ENCODE measurements around the gene SLC9A9.
"Not testable (repeated sequence)": the region's sequence is repeated elsewhere in the genome, so short reads cannot be mapped to it uniquely, and the experiment has no call there.

SLC9A9 gene

GRCh38 chr3:143465666-143466065, 382.6 kb downstream of the SLC9A9 start:
- no peak for DNase-seq (ENCODE audit: low read depth in 2 of 2)

GRCh38 chr3:143464850-143465249, 383.4 kb downstream of the SLC9A9 start:
- no peak for DNase-seq (ENCODE audit: low read depth in 2 of 2)

GRCh38 chr3:143455480-143455879, 392.8 kb downstream of the SLC9A9 start:
- no peak for DNase-seq (ENCODE audit: low read depth in 2 of 2)

GRCh38 chr3:143450632-143451031, 397.6 kb downstream of the SLC9A9 start:
- no peak for DNase-seq (ENCODE audit: low read depth in 2 of 2)

DNA sequence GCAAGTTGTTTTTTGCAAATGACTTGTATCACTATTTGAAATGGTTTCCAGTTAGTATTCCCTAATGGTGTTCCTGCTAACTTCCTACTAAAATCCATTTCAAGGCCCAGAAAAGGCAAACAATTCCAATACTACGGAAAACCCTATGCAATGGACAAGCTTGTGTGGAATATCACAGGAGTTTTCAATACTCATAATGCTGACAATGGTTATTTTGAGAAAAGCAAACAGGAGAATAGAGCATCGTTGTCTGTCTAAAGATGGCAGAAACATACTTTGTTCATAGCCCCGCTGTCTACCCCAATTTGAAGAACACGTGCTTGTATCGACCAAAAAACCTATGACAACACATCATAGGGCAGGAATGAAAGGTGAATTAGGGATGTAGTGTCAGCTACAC, 400.8 kb downstream of the SLC9A9 start:
- DNase-seq (ENCODE audit: low read depth in 2 of 2): no peak

- no peak for DNase-seq (ENCODE audit: low read depth in 2 of 2)
Observed at GRCh38 chr3:143445118-143445517, 403.1 kb downstream of the SLC9A9 start.

DNA sequence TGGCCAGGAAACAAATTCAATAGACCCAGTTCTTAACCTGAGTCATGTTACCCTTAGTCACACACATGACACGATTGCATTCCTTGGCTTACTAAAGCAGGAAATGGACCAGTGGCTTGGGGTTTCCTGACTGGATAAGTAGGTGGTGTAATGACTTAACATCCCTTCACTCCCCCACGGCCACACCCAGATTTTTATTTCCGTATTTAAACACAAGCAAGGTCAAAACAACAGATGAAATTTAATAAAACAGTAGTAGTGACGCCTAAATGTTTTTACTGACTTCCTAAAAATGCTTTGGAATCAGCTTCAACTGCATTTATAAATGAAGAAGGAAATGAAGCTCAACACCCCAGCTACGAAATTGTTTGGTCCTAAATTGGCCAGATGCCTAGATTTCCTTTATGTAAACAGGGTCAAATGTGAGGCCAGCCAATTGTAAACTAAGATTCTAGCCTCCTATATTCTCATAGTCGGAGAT, 404.4 kb downstream of the SLC9A9 start:
- DNase-seq (ENCODE audit: low read depth in 2 of 2): peak in 1 of 2 donors; percentile 31

DNA sequence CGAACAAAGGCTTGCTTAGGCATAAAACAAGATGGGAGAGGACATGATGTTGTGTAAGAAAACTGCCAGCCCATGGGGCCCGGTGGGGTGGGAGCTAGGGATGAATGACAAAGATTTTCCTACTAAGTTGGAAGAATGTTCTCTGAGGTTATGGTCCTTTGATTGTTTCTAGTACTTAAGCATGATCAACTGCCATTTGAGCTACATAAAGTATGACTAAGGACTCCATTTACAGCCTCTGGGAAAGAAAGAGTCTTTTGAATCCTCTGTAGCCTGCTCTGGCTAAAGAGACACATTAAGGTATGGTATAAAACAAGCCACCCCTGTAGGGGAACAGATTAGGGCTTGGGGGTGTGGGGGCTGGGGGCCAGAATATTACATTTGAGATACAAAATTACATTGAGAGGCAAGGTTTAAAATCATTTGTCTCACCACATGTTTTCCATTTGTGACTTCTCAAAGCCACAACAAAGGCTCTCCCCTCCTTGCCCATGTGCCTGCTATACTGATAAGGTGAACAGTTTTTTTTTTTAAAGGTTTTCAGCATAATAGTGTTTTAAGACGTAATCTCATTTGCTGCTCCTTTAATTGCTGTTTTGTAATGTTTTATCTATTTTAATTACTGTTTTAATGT, 405.3 kb downstream of the SLC9A9 start:
- DNase-seq (ENCODE audit: low read depth in 2 of 2): no peak

GRCh38 chr3:143441516-143442171, 406.6 kb downstream of the SLC9A9 start:
- no peak for DNase-seq (ENCODE audit: low read depth in 2 of 2)

DNA sequence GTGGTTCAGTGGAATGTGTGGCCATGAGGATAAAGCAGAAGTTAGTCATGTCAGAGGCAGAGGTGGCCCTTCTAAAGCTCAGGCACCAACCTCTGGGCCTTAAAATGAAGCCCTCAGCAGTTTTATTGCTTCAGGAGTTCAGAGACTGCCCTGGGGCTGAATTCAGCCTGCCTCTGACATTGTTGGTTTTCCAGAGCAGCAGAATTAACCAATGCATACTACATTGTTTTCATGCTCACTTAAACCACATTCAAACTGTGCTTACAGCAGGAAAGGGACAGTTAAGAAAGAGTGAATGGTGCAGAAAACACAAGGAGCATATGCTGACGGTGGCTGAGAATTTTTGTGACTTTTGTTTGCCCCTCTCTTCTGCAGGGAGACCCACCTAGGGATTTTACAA, 408.5 kb downstream of the SLC9A9 start:
- no peak for DNase-seq (ENCODE audit: low read depth in 2 of 2)

DNA sequence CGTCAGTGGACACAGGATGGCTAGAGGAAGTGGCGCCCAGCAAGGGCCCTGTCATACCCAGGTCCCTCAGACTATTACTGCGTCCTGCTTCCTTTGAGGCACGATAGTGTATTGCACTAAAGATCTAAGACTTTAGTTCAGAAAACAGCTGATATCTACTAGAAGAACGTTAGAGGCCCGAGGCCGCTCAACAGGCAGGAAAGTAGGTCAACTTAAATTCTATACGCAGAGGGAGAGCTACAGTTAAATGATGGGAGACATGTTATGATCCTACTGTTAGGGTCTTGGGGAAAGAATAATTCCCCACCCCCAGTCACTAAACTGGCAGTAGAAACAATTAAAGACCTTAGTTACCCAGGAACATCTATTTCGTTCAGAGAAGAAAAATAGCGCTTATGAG, 410.9 kb downstream of the SLC9A9 start:
- DNase-seq (ENCODE audit: low read depth in 2 of 2): no peak

DNA sequence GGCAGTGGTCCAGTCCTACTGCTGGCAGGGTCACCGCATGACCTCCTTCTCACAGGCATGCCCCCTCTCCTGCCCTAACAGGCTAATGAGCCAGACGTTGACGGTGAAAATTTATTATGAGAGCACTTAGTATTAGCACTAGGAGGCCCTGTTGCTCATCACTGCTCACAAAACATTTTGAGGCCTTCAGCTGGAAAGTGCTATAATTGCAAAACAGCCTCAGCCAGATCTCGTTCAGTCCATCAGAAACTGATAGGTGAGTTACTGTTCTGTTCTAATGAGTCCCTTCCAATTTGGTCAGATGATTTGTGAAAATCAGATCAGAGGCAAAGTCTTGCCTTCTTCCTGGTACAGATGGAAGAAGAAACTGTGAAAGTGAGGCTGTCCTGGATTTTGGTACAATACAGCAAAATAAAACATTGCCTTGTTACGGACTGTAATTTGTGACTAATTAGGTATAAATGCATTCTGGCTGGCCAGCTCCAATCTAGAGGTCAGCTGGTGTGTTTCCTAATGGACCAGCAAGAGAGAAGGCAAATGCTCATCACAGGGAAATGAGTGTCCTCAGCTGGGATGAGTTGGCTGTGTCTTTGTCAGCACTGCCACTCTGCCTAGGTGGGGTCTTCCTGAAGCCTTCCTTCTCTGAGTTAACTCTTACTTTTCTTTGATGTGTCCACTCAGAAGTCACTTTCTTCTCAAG, 411.9 kb downstream of the SLC9A9 start:
- DNase-seq (ENCODE audit: low read depth in 2 of 2): no peak

DNA sequence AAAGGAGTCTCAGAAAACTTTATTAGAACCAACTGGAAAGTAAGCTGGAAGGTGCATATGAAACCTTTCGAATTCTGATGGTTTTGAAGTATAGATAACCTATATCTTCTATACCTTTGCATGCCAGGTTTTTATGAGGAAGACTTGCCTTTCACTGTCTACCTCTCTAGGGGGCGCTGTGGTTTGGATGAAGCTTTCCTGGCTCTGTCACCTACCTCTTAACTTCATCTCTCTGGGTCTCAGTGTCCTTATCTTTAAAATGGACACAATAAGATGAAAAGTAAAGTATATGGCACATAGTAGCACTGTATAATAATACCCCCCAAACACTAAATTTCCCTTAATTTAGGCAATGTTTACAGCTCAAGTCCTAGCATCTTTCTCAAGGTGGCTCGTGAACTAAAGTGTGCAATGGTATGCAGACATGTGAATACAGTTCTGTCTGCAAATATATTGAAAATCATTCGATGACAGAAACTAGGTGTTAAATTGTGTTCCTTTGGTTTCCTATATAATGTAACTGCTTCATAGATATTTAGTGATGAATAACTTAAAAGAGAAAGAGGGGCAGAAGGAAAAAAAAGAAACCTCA, 414.4 kb downstream of the SLC9A9 start:
- DNase-seq (ENCODE audit: low read depth in 2 of 2): peak; percentile 13 to 23

GRCh38 chr3:143431298-143431697, 417.0 kb downstream of the SLC9A9 start:
- DNase-seq (ENCODE audit: low read depth in 2 of 2): not testable (repeated sequence)

GRCh38 chr3:143430568-143430967, 417.7 kb downstream of the SLC9A9 start:
- no peak for DNase-seq (ENCODE audit: low read depth in 2 of 2)

DNA sequence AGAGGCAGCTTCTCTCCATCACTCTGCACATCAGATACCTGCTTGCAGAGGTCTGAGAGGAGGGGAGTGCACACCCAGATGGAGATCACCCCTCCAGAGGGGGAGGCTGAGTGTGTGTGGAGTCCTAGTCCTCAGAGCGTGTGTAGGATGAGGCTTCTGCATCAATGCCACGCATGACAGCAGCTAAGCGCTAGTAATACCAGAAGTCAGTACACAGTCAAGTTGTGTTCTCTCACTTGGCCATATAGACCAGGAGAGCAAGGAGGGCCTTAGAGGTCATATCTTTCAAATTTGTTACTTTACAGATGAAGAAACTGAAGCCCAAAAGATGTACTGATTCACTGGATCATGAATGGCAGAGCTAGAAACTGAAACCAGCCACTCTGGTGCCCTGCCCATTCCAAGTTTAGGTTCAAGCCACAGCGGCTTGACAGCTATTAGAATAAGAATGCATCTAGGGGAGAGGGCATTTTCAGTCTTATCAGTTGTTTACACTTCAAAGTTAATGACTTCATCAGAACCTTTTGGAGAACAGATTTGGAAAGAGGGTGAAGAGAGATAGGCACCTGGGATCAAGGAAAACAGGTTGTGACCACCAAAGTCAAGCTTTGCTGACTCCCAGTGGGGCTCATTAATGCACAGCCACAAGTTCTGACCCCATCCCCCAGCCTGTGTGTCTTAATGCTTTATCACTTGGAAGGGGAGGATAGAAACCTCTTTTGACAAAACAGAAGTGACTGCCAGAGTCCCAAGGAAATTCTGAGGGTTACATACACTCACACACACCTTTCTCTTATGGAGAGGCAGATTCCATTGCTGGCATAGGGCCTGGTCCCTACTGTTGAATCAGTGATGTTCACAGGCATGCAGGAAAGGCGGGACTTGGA, 418.4 kb downstream of the SLC9A9 start:
- no peak for DNase-seq (ENCODE audit: low read depth in 2 of 2)

- no peak for DNase-seq (ENCODE audit: low read depth in 2 of 2)
Observed at GRCh38 chr3:143428294-143428693, 420.0 kb downstream of the SLC9A9 start.

- no peak for DNase-seq (ENCODE audit: low read depth in 2 of 2)
Observed at GRCh38 chr3:143427631-143428030, 420.6 kb downstream of the SLC9A9 start.

GRCh38 chr3:143424874-143425273, 423.4 kb downstream of the SLC9A9 start:
- DNase-seq (ENCODE audit: low read depth in 2 of 2): no peak

DNA sequence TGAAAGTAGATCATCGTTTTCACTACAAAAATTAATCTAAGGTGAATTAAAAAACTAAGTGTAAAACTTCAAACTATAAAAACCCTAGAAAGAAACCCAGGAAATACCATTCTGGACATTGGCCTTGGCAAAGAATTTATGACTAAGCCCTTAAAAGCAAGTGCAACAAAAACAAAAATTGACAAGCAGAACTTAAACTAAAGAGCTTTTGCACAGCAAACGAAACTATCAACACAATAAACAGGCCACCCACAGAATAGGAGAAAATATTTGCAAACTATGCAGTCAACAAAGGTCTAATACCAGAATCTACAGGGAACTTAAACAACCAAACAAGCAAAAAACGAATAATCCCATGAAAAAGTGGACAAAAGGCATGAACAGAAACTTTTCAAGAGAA, 426.7 kb downstream of the SLC9A9 start:
- DNase-seq (ENCODE audit: low read depth in 2 of 2): no peak

DNA sequence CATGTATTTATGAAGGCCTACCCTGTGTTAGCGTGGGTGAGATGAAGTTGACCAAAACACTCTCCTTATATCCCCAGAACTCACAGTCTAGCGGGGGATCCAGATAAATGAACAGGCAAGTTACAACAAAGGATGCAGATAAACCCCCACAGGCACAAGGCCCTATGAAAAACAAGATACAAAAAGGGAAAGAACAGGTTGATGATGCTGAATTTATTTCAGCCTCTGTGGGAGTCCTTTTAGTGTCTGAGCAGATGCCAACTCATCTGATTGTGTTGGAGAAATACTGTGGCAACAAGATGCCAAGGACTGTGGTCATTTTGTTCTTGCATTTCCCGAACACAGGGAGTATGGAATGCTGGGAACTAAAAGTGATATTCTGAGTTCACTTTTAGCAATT, 428.7 kb downstream of the SLC9A9 start:
- no peak for DNase-seq (ENCODE audit: low read depth in 2 of 2)

- DNase-seq (ENCODE audit: low read depth in 2 of 2): no peak
Observed at GRCh38 chr3:143418391-143418790, 429.9 kb downstream of the SLC9A9 start.
